ENCODE data around the gene BAG3. TPM values are rescaled to one million over a fixed set of nuclear protein-coding genes. Genes with fewer than 3 reads are reported as not detected.

The BAG3 gene
- total RNA-seq, 1 experiment from 2014 or later, result 10.7 TPM

GRCh38 chr10:119725828-119726675 lies 74.9 kb downstream of the BAG3 start, which contains the start of gene INPP5F:
TSS of gene INPP5F (plus strand) at chr10:119726050. CDS start at chr10:119726263, 213 bp downstream.
- DNase-seq (ENCODE audit: low spot score), result peak; percentile 94

DNA sequence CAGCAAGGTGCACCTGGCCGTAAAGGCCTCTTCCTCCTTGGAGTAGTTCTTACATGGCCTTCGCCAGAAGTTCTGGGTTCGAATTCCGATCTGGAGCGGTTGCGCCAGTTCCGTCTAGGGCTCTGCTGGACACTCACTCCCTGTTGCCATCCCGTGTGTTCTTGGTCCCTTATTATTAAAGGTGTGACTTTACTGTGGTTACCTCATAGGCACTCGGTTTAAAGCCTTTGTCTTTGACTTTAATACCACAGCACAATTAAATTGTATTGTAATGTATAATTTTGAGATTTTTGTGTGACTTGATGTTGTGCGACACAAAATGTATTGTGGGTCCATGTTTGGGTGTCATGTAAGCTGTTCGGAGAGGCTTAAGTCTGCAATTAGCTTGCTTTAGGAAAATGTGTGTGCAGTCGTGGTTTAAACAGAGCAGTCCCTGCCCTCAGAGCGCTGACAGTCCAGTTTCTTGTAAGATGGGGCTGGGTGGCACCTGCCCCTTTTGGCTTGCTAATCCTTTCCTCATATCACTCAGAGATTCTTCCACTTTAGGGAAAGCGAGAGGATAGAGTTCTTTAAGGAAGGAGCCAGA lies 75.6 kb downstream of the BAG3 start:
- DNase-seq (ENCODE audit: low spot score), result no peak

Other genes with a start within 250 kb of the BAG3 start
- 28.7 and 36.2 TPM in 2 replicates for gene RGS10, start 108.7 kb upstream of the BAG3 start, total RNA-seq (2014; rRNA removed; shearing (Covaris generic))
- 37.9 and 51.4 TPM in 2 replicates for gene TIAL1, start 54.4 kb upstream of the BAG3 start, total RNA-seq (2014; rRNA removed; shearing (Covaris generic))
- gene INPP5F, start 74.7 kb downstream of the BAG3 start, total RNA-seq (2014; rRNA removed; shearing (Covaris generic)), result 8.9 and 9.5 TPM in 2 replicates
- 68.7 and 77.3 TPM in 2 replicates for gene MCMBP, start 221.5 kb downstream of the BAG3 start, total RNA-seq (2014; rRNA removed; shearing (Covaris generic))
- gene SEC23IP, start 241.3 kb downstream of the BAG3 start, total RNA-seq (2014; rRNA removed; shearing (Covaris generic)), result 13.1 and 24.3 TPM in 2 replicates